HCT116 (cell line): Measurements from ENCODE around the gene KCNH2.

Source experiments
- ATF3 ChIP-seq: IDR thresholded peaks from 2 replicates; pipeline ENCODE4 v1.6.1; 2012
- CTCF ChIP-seq, 3 experiments: fragments of 200-600 bp in 1 of 3; sonication (generic) in 1 of 3; IDR thresholded peaks in 2 of 3; conservative IDR thresholded peaks in 1 of 3; 2 replicates each; pipeline ENCODE4 v1.5.1; 2012 to 2017; ENCODE audit warnings: low read depth in 2 of 3, low read length in 2 of 3, antibody characterized with exemption in 1 of 3, borderline replicate concordance in 1 of 3, control low read depth in 1 of 3, mild to moderate bottlenecking in 1 of 3, mixed read lengths in 1 of 3, mixed run types in 1 of 3, moderate library complexity in 1 of 3; ENCODE audit not compliant: insufficient read depth in 1 of 3
- EZH2 ChIP-seq: fragments of 200-600 bp; sonication (generic); IDR thresholded peaks from 2 replicates; pipeline ENCODE4 v1.6.1; 2017; ENCODE audit warnings: antibody characterized with exemption, mixed run types
- EZH2phosphoT487 ChIP-seq: fragments of 200-600 bp; IDR thresholded peaks from 2 replicates; pipeline ENCODE4 v1.6.1; 2018; ENCODE audit warnings: antibody characterized with exemption, borderline replicate concordance
- FOSL1 ChIP-seq: IDR thresholded peaks from 2 replicates; pipeline ENCODE4 v1.6.1; 2012; ENCODE audit warnings: low read depth
- MAX ChIP-seq: IDR thresholded peaks from 2 replicates; pipeline ENCODE4 v1.6.1; 2012
- POLR2A ChIP-seq: IDR thresholded peaks from 2 replicates; pipeline ENCODE4 v1.7.0; 2011; ENCODE audit warnings: borderline replicate concordance; ENCODE audit not compliant: insufficient read depth, insufficient read length; ENCODE audit errors: extremely low read depth
- POLR2AphosphoS5 ChIP-seq: IDR thresholded peaks from 2 replicates; pipeline ENCODE4 v1.6.1; 2011; ENCODE audit warnings: mild to moderate bottlenecking, low read depth, low read length, moderate library complexity
- RAD21 ChIP-seq: IDR thresholded peaks from 2 replicates; pipeline ENCODE4 v1.6.1; 2012; ENCODE audit warnings: low read depth, mild to moderate bottlenecking
- REST ChIP-seq: IDR thresholded peaks from 2 replicates; pipeline ENCODE4 v1.6.1; 2012; ENCODE audit warnings: low read depth
- SIN3A ChIP-seq: IDR thresholded peaks from 2 replicates; pipeline ENCODE4 v1.6.1; 2012; ENCODE audit warnings: low read depth
- ZBTB33 ChIP-seq: IDR thresholded peaks from 2 replicates; pipeline ENCODE4 v1.6.1; 2011; ENCODE audit warnings: mild to moderate bottlenecking, low read length, moderate library complexity; ENCODE audit not compliant: insufficient replicate concordance; ENCODE audit errors: extremely low read depth
- ZNF274 ChIP-seq: fragments of 200-500 bp; sonication (Bioruptor generic); IDR thresholded peaks from 2 replicates; pipeline ENCODE4 v1.6.1; 2014; ENCODE audit warnings: mild to moderate bottlenecking, low read depth, low read length, inconsistent platforms

GRCh38 chr7:150919160-150919559 is 59.0 kb downstream of the KCNH2 start:
- no peak for TF ChIP-seq CTCF (IDR thresholded peaks at IDR 0.05 in 2 of 3, conservative IDR thresholded peaks at IDR 0.05 in 1 of 3; ENCODE audit: borderline replicate concordance in 1 of 3, insufficient read depth in 1 of 3, low read depth in 2 of 3, low read length in 2 of 3)
- no peak for TF ChIP-seq EZH2
- TF ChIP-seq POLR2A: no peak
- TF ChIP-seq MAX: no peak
- TF ChIP-seq POLR2AphosphoS5: no peak
- TF ChIP-seq ZBTB33: no peak
- TF ChIP-seq EZH2phosphoT487: no peak
- no peak for TF ChIP-seq SIN3A
- TF ChIP-seq ATF3: no peak
- no peak for TF ChIP-seq FOSL1
- TF ChIP-seq RAD21: no peak
- no peak for TF ChIP-seq ZNF274
- no peak for TF ChIP-seq REST
